NCI-H1417 treated with DMSO at 0.1 percent for 48 hours (cell line): Measurements from ENCODE around the gene PLEKHN1.

Experiments used
- DNase-seq: peaks from one replicate; lab custom pipeline; 2025; lab: John Stamatoyannopoulos, UW

Gene PLEKHN1

GRCh38 chr1:1024771-1025699, 58.8 kb downstream of the PLEKHN1 start:
- DNase-seq = no peak
